ENCODE results near the gene LMCD1. TPM values are rescaled to one million over a fixed set of nuclear protein-coding genes. Genes with fewer than 3 reads are reported as not detected.
A peak's percentile ranks its signal among the peaks of the same experiment; 100 is the strongest.

Gene LMCD1
- polyA plus RNA-seq, 2 donors, result 17.2 to 21.2 TPM

- H3K4me1 ChIP-seq (ENCODE audit: control insufficient read depth in 2 of 2, insufficient read depth in 2 of 2, low read length in 1 of 2), result peaks cover 5 to 12% of the 10 kb centered on the region in 2 donors
- no peak overlapping the region for H3K4me3 ChIP-seq (ENCODE audit: low read depth in 1 of 2, low read length in 2 of 2)
- H3K27me3 ChIP-seq (ENCODE audit: control insufficient read depth in 1 of 2, insufficient read depth in 2 of 2, low read length in 2 of 2), result no peaks in the 10 kb centered on the region
- no peak overlapping the region for H3K27ac ChIP-seq (ENCODE audit: low read depth in 2 of 2, low read length in 1 of 2)
- no peaks in the 10 kb centered on the region for H3K9me3 ChIP-seq (ENCODE audit: control insufficient read depth in 2 of 2, insufficient read depth in 1 of 2, low read depth in 1 of 2, low read length in 1 of 2)
- H3K36me3 ChIP-seq (ENCODE audit: control insufficient read depth in 2 of 2, insufficient read depth in 2 of 2, low read length in 1 of 2), result no peaks in the 10 kb centered on the region
- WGBS, 2 donors, result 84 to 86% methylated on average over 10 of the region's 10 CpGs
These were observed 107.3 kb downstream of the LMCD1 start for GRCh38 chr3:8608791-8609467.

DNA sequence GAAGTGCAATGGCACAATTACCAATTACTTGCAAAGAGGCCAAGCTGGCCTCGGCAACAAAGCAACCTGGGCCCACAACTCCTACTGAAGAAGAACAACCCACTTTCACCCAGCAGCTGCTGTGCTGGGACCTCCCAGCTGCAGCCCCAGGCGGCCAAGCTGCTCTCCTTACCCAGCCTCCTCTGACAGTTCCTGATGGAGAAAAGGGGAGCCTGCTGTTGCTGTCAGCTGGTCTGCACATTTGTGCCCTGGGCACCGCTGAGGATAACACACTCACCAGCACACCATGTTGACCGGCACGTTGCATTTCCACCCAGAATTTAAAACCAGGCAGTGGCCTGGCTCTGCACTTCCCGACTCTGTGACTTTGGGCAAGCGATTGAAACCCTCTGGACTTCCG, 109.3 kb downstream of the LMCD1 start:
- H3K9me3 ChIP-seq (ENCODE audit: control insufficient read depth in 2 of 2, insufficient read depth in 1 of 2, low read depth in 1 of 2, low read length in 1 of 2), result no peaks in the 10 kb centered on the region
- WGBS, 2 donors, result 93 to 95% methylated on average over 8 of the region's 8 CpGs
- peaks cover 5 to 10% of the 10 kb centered on the region in 2 donors for H3K4me1 ChIP-seq (ENCODE audit: control insufficient read depth in 2 of 2, insufficient read depth in 2 of 2, low read length in 1 of 2)
- H3K27me3 ChIP-seq (ENCODE audit: control insufficient read depth in 1 of 2, insufficient read depth in 2 of 2, low read length in 2 of 2), result no peaks in the 10 kb centered on the region
- H3K36me3 ChIP-seq (ENCODE audit: control insufficient read depth in 2 of 2, insufficient read depth in 2 of 2, low read length in 1 of 2), result no peaks in the 10 kb centered on the region
- no peak overlapping the region for H3K4me3 ChIP-seq (ENCODE audit: low read depth in 1 of 2, low read length in 2 of 2)
- H3K27ac ChIP-seq (ENCODE audit: low read depth in 2 of 2, low read length in 1 of 2), result no peak overlapping the region

DNA sequence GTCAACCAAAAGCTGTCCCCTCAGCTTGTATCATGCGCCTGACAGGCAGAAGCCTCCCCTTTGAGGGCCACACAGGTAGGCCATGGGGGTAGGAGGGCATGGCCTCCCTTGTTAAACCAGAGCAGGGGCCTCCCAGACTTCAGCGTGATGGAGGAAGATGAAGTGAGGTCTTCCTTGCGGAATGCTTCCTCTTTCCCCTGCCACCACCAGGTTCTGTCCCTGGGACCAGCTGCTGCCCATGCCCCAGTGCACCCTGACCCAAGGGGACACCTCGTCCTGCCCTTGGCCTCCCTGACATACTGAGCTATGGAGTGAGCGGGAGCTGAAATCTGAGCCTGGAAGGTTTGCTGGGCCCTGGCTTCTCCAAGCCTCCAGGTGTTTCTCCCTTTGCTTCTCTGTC, 116.3 kb downstream of the LMCD1 start:
- 93 to 97% methylated on average over 5 of the region's 5 CpGs for WGBS, 2 donors
- peaks cover 0 to 2% of the 10 kb centered on the region in 2 donors for H3K9me3 ChIP-seq (ENCODE audit: control insufficient read depth in 2 of 2, insufficient read depth in 1 of 2, low read depth in 1 of 2, low read length in 1 of 2)
- H3K4me3 ChIP-seq (ENCODE audit: low read depth in 1 of 2, low read length in 2 of 2), result no peak overlapping the region
- peaks cover 0 to 7% of the 10 kb centered on the region in 2 donors for H3K4me1 ChIP-seq (ENCODE audit: control insufficient read depth in 2 of 2, insufficient read depth in 2 of 2, low read length in 1 of 2)
- no peaks in the 10 kb centered on the region for H3K27me3 ChIP-seq (ENCODE audit: control insufficient read depth in 1 of 2, insufficient read depth in 2 of 2, low read length in 2 of 2)
- no peaks in the 10 kb centered on the region for H3K36me3 ChIP-seq (ENCODE audit: control insufficient read depth in 2 of 2, insufficient read depth in 2 of 2, low read length in 1 of 2)
- H3K27ac ChIP-seq (ENCODE audit: low read depth in 2 of 2, low read length in 1 of 2), result no peak overlapping the region

GRCh38 chr3:8618950-8619349, 117.3 kb downstream of the LMCD1 start:
- H3K27ac ChIP-seq (ENCODE audit: low read depth in 2 of 2, low read length in 1 of 2), result peak overlapping the region; percentile 68 to 79

GRCh38 chr3:8619548-8619947, 117.9 kb downstream of the LMCD1 start:
- Histone ChIP-seq H3K27me3 (ENCODE audit: control insufficient read depth in 1 of 2, insufficient read depth in 2 of 2, low read length in 2 of 2) (no peaks in the 10 kb centered on the region), H3K4me3 (ENCODE audit: low read depth in 1 of 2, low read length in 2 of 2) (no peak overlapping the region), H3K27ac (ENCODE audit: low read depth in 2 of 2, low read length in 1 of 2) (peak overlapping the region; percentile 68 to 79), H3K4me1 (ENCODE audit: control insufficient read depth in 2 of 2, insufficient read depth in 2 of 2, low read length in 1 of 2) (peaks cover 0 to 10% of the 10 kb centered on the region in 2 donors), H3K36me3 (ENCODE audit: control insufficient read depth in 2 of 2, insufficient read depth in 2 of 2, low read length in 1 of 2) (no peaks in the 10 kb centered on the region), H3K9me3 (ENCODE audit: control insufficient read depth in 2 of 2, insufficient read depth in 1 of 2, low read depth in 1 of 2, low read length in 1 of 2) (peaks cover 0 to 2% of the 10 kb centered on the region in 2 donors)
- 62 to 68% methylated on average over 7 of the region's 7 CpGs for WGBS, 2 donors

More at GRCh38 chr3:8618950-8619349, 117.3 kb downstream of the LMCD1 start:
- H3K9me3 ChIP-seq (ENCODE audit: control insufficient read depth in 2 of 2, insufficient read depth in 1 of 2, low read depth in 1 of 2, low read length in 1 of 2), result peaks cover 0 to 2% of the 10 kb centered on the region in 2 donors
- H3K4me3 ChIP-seq (ENCODE audit: low read depth in 1 of 2, low read length in 2 of 2), result no peak overlapping the region
- 92 to 95% methylated on average over 4 of the region's 4 CpGs for WGBS, 2 donors
- peaks cover 0 to 10% of the 10 kb centered on the region in 2 donors for H3K4me1 ChIP-seq (ENCODE audit: control insufficient read depth in 2 of 2, insufficient read depth in 2 of 2, low read length in 1 of 2)
- H3K27me3 ChIP-seq (ENCODE audit: control insufficient read depth in 1 of 2, insufficient read depth in 2 of 2, low read length in 2 of 2), result no peaks in the 10 kb centered on the region
- H3K36me3 ChIP-seq (ENCODE audit: control insufficient read depth in 2 of 2, insufficient read depth in 2 of 2, low read length in 1 of 2), result no peaks in the 10 kb centered on the region

DNA sequence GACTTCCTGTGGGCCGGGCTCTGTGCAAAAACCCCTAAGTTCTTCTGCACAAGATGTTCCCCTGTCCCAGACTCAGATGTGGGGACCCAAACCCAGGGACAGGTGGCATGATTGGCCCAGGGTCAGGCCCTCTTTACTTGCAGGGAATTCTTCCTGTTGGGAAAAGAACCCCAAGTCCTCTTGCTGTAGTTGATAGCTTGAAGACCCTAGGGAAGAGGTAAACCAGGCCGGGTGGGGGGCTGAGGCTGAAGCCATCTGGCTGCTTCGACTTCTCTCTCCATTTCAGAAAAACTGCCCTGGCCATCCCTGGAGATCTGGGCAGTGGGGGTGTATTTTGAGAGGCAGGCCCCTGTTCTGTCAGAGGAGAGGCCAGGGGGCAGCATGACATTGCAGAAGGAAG, 119.5 kb downstream of the LMCD1 start:
- WGBS, 2 donors, result 76 to 87% methylated on average over 3 of the region's 3 CpGs
- Histone ChIP-seq H3K27me3 (ENCODE audit: control insufficient read depth in 1 of 2, insufficient read depth in 2 of 2, low read length in 2 of 2) (no peaks in the 10 kb centered on the region), H3K4me3 (ENCODE audit: low read depth in 1 of 2, low read length in 2 of 2) (no peak overlapping the region), H3K27ac (ENCODE audit: low read depth in 2 of 2, low read length in 1 of 2) (no peak overlapping the region), H3K9me3 (ENCODE audit: control insufficient read depth in 2 of 2, insufficient read depth in 1 of 2, low read depth in 1 of 2, low read length in 1 of 2) (peaks cover 0 to 2% of the 10 kb centered on the region in 2 donors), H3K36me3 (ENCODE audit: control insufficient read depth in 2 of 2, insufficient read depth in 2 of 2, low read length in 1 of 2) (no peaks in the 10 kb centered on the region), H3K4me1 (ENCODE audit: control insufficient read depth in 2 of 2, insufficient read depth in 2 of 2, low read length in 1 of 2) (peaks cover 0 to 10% of the 10 kb centered on the region in 2 donors)

GRCh38 chr3:8621872-8622271, 120.2 kb downstream of the LMCD1 start:
- no peaks in the 10 kb centered on the region for H3K27me3 ChIP-seq (ENCODE audit: control insufficient read depth in 1 of 2, insufficient read depth in 2 of 2, low read length in 2 of 2)
- no peak overlapping the region for H3K4me3 ChIP-seq (ENCODE audit: low read depth in 1 of 2, low read length in 2 of 2)
- WGBS, 2 donors, result 75 to 82% methylated on average over 4 of the region's 4 CpGs
- H3K9me3 ChIP-seq (ENCODE audit: control insufficient read depth in 2 of 2, insufficient read depth in 1 of 2, low read depth in 1 of 2, low read length in 1 of 2), result peaks cover 0 to 2% of the 10 kb centered on the region in 2 donors
- H3K36me3 ChIP-seq (ENCODE audit: control insufficient read depth in 2 of 2, insufficient read depth in 2 of 2, low read length in 1 of 2), result no peaks in the 10 kb centered on the region
- H3K27ac ChIP-seq (ENCODE audit: low read depth in 2 of 2, low read length in 1 of 2), result no peak overlapping the region
- H3K4me1 ChIP-seq (ENCODE audit: control insufficient read depth in 2 of 2, insufficient read depth in 2 of 2, low read length in 1 of 2), result peaks cover 0 to 10% of the 10 kb centered on the region in 2 donors

- no peaks in the 10 kb centered on the region for H3K27me3 ChIP-seq (ENCODE audit: control insufficient read depth in 1 of 2, insufficient read depth in 2 of 2, low read length in 2 of 2)
- WGBS, 2 donors, result 27 to 35% methylated on average over 24 of the region's 24 CpGs
- peaks cover 0 to 10% of the 10 kb centered on the region in 2 donors for H3K4me1 ChIP-seq (ENCODE audit: control insufficient read depth in 2 of 2, insufficient read depth in 2 of 2, low read length in 1 of 2)
- no peaks in the 10 kb centered on the region for H3K36me3 ChIP-seq (ENCODE audit: control insufficient read depth in 2 of 2, insufficient read depth in 2 of 2, low read length in 1 of 2)
- H3K4me3 ChIP-seq (ENCODE audit: low read depth in 1 of 2, low read length in 2 of 2), result peak overlapping the region in 1 of 2 donors; percentile 9
- H3K9me3 ChIP-seq (ENCODE audit: control insufficient read depth in 2 of 2, insufficient read depth in 1 of 2, low read depth in 1 of 2, low read length in 1 of 2), result peaks cover 0 to 2% of the 10 kb centered on the region in 2 donors
- H3K27ac ChIP-seq (ENCODE audit: low read depth in 2 of 2, low read length in 1 of 2), result no peak overlapping the region
These were observed 121.5 kb downstream of the LMCD1 start for GRCh38 chr3:8622873-8623691.

- no peak overlapping the region for H3K27ac ChIP-seq (ENCODE audit: low read depth in 2 of 2, low read length in 1 of 2)
- H3K4me3 ChIP-seq (ENCODE audit: low read depth in 1 of 2, low read length in 2 of 2), result no peak overlapping the region
- peaks cover 0 to 10% of the 10 kb centered on the region in 2 donors for H3K4me1 ChIP-seq (ENCODE audit: control insufficient read depth in 2 of 2, insufficient read depth in 2 of 2, low read length in 1 of 2)
- H3K36me3 ChIP-seq (ENCODE audit: control insufficient read depth in 2 of 2, insufficient read depth in 2 of 2, low read length in 1 of 2), result no peaks in the 10 kb centered on the region
- H3K9me3 ChIP-seq (ENCODE audit: control insufficient read depth in 2 of 2, insufficient read depth in 1 of 2, low read depth in 1 of 2, low read length in 1 of 2), result no peaks in the 10 kb centered on the region
- 84% methylated on average over 14 of the region's 14 CpGs for WGBS, 2 donors
- H3K27me3 ChIP-seq (ENCODE audit: control insufficient read depth in 1 of 2, insufficient read depth in 2 of 2, low read length in 2 of 2), result no peaks in the 10 kb centered on the region
These were observed 122.1 kb downstream of the LMCD1 start for GRCh38 chr3:8623741-8624140.
